K562 (cell line): ENCODE data around the gene ALDH16A1. TPM values are rescaled to one million over a fixed set of nuclear protein-coding genes. Genes with fewer than 3 reads are reported as not detected.

Experiments used
- ILK ChIP-seq: fragments of 450-650 bp; IDR thresholded peaks from 2 replicates; pipeline ENCODE4 v1.6.1; 2016; ENCODE audit warnings: missing genetic modification characterization, low read depth, mild to moderate bottlenecking, missing compliant biosample characterization, moderate library complexity, borderline replicate concordance
- MYBL2 ChIP-seq, 2 experiments: fragments of 450-650 bp in 1 of 2; sonication (generic) in 1 of 2; formaldehyde crosslinking in 1 of 2; IDR thresholded peaks; 2 replicates each; pipeline versions ENCODE4 v1.6.1 to v1.8.1; 2017 to 2022; ENCODE audit warnings: borderline replicate concordance in 1 of 2, inconsistent platforms in 1 of 2, low read depth in 1 of 2, mild to moderate bottlenecking in 1 of 2, missing genetic modification reagents in 1 of 2, moderate library complexity in 1 of 2
- NFYB ChIP-seq: IDR thresholded peaks from 2 replicates; pipeline ENCODE4 v1.6.1; 2011; ENCODE audit warnings: mild to moderate bottlenecking, moderate library complexity; ENCODE audit not compliant: insufficient read length; ENCODE audit errors: extremely low read depth
- POLR2A ChIP-seq: fragments of 450-650 bp; conservative IDR thresholded peaks from 2 replicates; pipeline ENCODE4 v1.6.1; 2016
- SPI1 ChIP-seq: IDR thresholded peaks from 2 replicates; pipeline ENCODE4 v1.6.1; 2011; ENCODE audit warnings: low read depth, low read length, control low read depth, borderline replicate concordance
- ZFP30 ChIP-seq: fragments of 250-450 bp; sonication (Bioruptor Pico); IDR thresholded peaks from 2 replicates; pipeline ENCODE4 v1.8.0; 2022; ENCODE audit warnings: moderate library complexity, mild to moderate bottlenecking, inconsistent platforms, borderline replicate concordance
- polyA plus RNA-seq, 8 experiments: library from polyadenylated mRNA; depleted of rRNA in 4 of 8; stranded (reverse) in 5 of 8; unstranded in 3 of 8; fragments of >200 nt; fragmentation: Nextera tagmentation in 2 of 8; fragmentation: Illumina TruSeq in 1 of 8; extraction: Ambion mirVana in 2 of 8; extraction: Trizol in 1 of 8; gene quantifications; 2 replicates each; pipeline versions ENCODE4 v1.2.1 to v1.2.3, GENCODE V29; 2011 to 2014; ENCODE audit warnings: inconsistent platforms in 1 of 8, missing spikeins in 1 of 8
- total RNA-seq, 7 experiments: library from RNA; depleted of rRNA in 6 of 7; stranded (reverse); fragments of >200 nt in 6 of 7; fragmentation: Illumina TruSeq in 2 of 7; extraction: Trizol in 2 of 7; gene quantifications; 2 replicates each; pipeline versions ENCODE4 v1.2.1 to v1.2.3, GENCODE V29; 2011 to 2021; ENCODE audit warnings: low replicate concordance in 1 of 7
- TF ChIP-seq, protein P1 (sequence below): fragments of 250-450 bp; sonication (Bioruptor Pico); IDR thresholded peaks from 2 replicates; pipeline ENCODE4 v1.4.0; 2020
- TF ChIP-seq, protein P2 (sequence below): sonication (generic); IDR thresholded peaks from 2 replicates; pipeline ENCODE4 v1.6.1; 2016
- TF ChIP-seq, protein P3 (sequence below): fragments of 450-650 bp; IDR thresholded peaks from 2 replicates; pipeline ENCODE4 v1.7.1; 2018; ENCODE audit warnings: mild to moderate bottlenecking, low read depth; ENCODE audit not compliant: partially characterized antibody
- TF ChIP-seq, protein P4 (sequence below): sonication (generic); formaldehyde crosslinking; IDR thresholded peaks from 2 replicates; pipeline ENCODE4 v1.8.0; 2022; ENCODE audit warnings: mild to moderate bottlenecking, missing genetic modification reagents
- TF ChIP-seq, protein P5 (sequence below): fragments of 200-800 bp; sonication (Bioruptor generic); IDR thresholded peaks from 2 replicates; pipeline ENCODE4 v1.6.1; 2017; ENCODE audit warnings: missing genetic modification characterization, missing compliant biosample characterization

Gene ALDH16A1
- total and polyA plus RNA-seq, 9 of the 15 experiments (the other 6 are each of a cell fraction or from before 2014, with no cell fraction given) = 2.2 to 52.2 (median 7.6) TPM

DNA sequence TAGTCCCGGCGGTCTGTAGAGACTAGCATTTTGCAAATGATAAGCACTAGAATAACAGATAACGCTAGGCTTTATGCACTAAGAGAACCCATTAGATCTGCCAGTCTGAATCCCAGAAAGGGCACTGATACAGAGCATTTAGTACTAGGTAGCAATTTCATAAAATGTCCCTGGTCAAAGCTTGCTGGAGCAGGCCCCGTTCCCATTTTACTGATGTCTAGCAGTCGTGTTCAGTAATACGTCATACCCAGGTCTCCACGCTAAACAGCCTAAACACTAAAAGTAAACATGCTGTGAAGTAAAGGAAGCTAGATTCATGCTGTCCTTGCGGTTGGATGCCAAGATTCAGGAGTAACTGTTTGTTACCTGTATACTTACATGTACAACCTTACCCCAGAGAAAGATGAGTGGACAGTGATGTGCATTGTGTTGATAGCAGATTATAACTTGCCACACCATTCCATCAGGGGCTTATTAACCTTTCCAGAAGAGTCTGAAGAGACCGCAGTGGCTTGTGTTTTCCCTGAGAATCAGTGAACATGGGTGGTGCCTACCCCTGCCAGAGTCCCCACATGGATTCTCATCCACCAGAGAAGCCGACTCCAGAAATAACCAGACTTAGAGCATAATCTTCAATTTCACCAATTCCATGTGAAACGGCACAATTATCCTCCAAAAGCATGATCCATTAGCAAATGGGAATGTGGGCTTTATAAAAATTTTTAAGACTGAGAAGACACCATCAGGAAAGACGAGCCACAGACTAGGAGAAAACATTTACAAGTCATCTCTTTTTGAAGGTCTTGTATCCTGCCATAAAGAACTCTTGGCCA, 39.8 kb downstream of the ALDH16A1 start (continued):
- TF ChIP-seq, protein P1, sequence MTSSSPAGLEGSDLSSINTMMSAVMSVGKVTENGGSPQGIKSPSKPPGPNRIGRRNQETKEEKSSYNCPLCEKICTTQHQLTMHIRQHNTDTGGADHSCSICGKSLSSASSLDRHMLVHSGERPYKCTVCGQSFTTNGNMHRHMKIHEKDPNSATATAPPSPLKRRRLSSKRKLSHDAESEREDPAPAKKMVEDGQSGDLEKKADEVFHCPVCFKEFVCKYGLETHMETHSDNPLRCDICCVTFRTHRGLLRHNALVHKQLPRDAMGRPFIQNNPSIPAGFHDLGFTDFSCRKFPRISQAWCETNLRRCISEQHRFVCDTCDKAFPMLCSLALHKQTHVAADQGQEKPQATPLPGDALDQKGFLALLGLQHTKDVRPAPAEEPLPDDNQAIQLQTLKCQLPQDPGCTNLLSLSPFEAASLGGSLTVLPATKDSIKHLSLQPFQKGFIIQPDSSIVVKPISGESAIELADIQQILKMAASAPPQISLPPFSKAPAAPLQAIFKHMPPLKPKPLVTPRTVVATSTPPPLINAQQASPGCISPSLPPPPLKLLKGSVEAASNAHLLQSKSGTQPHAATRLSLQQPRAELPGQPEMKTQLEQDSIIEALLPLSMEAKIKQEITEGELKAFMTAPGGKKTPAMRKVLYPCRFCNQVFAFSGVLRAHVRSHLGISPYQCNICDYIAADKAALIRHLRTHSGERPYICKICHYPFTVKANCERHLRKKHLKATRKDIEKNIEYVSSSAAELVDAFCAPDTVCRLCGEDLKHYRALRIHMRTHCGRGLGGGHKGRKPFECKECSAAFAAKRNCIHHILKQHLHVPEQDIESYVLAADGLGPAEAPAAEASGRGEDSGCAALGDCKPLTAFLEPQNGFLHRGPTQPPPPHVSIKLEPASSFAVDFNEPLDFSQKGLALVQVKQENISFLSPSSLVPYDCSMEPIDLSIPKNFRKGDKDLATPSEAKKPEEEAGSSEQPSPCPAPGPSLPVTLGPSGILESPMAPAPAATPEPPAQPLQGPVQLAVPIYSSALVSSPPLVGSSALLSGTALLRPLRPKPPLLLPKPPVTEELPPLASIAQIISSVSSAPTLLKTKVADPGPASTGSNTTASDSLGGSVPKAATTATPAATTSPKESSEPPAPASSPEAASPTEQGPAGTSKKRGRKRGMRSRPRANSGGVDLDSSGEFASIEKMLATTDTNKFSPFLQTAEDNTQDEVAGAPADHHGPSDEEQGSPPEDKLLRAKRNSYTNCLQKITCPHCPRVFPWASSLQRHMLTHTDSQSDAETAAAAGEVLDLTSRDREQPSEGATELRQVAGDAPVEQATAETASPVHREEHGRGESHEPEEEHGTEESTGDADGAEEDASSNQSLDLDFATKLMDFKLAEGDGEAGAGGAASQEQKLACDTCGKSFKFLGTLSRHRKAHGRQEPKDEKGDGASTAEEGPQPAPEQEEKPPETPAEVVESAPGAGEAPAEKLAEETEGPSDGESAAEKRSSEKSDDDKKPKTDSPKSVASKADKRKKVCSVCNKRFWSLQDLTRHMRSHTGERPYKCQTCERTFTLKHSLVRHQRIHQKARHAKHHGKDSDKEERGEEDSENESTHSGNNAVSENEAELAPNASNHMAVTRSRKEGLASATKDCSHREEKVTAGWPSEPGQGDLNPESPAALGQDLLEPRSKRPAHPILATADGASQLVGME (CRISPR knock-in tag) = no peak
- 0 out of 2 replicates have a peak, but pooled peaks have one; percentile 12 for TF ChIP-seq ZFP30 (CRISPR knock-in tag)
- peak; percentile 97 for TF ChIP-seq POLR2A
- TF ChIP-seq, protein P2, sequence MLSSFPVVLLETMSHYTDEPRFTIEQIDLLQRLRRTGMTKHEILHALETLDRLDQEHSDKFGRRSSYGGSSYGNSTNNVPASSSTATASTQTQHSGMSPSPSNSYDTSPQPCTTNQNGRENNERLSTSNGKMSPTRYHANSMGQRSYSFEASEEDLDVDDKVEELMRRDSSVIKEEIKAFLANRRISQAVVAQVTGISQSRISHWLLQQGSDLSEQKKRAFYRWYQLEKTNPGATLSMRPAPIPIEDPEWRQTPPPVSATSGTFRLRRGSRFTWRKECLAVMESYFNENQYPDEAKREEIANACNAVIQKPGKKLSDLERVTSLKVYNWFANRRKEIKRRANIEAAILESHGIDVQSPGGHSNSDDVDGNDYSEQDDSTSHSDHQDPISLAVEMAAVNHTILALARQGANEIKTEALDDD = peak; percentile 29; the same call in 1 of the 2 replicates
- no peak for TF ChIP-seq MYBL2 (IDR thresholded peaks at IDR 0.05; ENCODE audit: low read depth)
- TF ChIP-seq MYBL2 (CRISPR knock-in tag; IDR thresholded peaks at IDR 0.05; ENCODE audit: borderline replicate concordance) = no peak
- TF ChIP-seq, protein P3, sequence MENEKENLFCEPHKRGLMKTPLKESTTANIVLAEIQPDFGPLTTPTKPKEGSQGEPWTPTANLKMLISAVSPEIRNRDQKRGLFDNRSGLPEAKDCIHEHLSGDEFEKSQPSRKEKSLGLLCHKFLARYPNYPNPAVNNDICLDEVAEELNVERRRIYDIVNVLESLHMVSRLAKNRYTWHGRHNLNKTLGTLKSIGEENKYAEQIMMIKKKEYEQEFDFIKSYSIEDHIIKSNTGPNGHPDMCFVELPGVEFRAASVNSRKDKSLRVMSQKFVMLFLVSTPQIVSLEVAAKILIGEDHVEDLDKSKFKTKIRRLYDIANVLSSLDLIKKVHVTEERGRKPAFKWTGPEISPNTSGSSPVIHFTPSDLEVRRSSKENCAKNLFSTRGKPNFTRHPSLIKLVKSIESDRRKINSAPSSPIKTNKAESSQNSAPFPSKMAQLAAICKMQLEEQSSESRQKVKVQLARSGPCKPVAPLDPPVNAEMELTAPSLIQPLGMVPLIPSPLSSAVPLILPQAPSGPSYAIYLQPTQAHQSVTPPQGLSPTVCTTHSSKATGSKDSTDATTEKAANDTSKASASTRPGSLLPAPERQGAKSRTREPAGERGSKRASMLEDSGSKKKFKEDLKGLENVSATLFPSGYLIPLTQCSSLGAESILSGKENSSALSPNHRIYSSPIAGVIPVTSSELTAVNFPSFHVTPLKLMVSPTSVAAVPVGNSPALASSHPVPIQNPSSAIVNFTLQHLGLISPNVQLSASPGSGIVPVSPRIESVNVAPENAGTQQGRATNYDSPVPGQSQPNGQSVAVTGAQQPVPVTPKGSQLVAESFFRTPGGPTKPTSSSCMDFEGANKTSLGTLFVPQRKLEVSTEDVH = peak; percentile 69
- no peak for TF ChIP-seq ILK
- TF ChIP-seq SPI1 = no peak
- TF ChIP-seq NFYB = no peak
- TF ChIP-seq, protein P4, sequence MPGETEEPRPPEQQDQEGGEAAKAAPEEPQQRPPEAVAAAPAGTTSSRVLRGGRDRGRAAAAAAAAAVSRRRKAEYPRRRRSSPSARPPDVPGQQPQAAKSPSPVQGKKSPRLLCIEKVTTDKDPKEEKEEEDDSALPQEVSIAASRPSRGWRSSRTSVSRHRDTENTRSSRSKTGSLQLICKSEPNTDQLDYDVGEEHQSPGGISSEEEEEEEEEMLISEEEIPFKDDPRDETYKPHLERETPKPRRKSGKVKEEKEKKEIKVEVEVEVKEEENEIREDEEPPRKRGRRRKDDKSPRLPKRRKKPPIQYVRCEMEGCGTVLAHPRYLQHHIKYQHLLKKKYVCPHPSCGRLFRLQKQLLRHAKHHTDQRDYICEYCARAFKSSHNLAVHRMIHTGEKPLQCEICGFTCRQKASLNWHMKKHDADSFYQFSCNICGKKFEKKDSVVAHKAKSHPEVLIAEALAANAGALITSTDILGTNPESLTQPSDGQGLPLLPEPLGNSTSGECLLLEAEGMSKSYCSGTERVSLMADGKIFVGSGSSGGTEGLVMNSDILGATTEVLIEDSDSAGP (CRISPR knock-in tag) = no peak
- TF ChIP-seq, protein P5, sequence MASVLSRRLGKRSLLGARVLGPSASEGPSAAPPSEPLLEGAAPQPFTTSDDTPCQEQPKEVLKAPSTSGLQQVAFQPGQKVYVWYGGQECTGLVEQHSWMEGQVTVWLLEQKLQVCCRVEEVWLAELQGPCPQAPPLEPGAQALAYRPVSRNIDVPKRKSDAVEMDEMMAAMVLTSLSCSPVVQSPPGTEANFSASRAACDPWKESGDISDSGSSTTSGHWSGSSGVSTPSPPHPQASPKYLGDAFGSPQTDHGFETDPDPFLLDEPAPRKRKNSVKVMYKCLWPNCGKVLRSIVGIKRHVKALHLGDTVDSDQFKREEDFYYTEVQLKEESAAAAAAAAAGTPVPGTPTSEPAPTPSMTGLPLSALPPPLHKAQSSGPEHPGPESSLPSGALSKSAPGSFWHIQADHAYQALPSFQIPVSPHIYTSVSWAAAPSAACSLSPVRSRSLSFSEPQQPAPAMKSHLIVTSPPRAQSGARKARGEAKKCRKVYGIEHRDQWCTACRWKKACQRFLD = no peak
